Activated naive CD8-positive, alpha-beta T cell treated with anti-CD3 and anti-CD28 coated beads, Interleukin-2, amount 10 ng/mL, durations not matched to agents 7 days and 5 days (primary cell): ENCODE measurements around the gene CYFIP1. TPM values are rescaled to one million over a fixed set of nuclear protein-coding genes. Genes with fewer than 3 reads are reported as not detected.

Experiments used
- ATAC-seq: fragments of 150-1000 bp; cut with Tn5 transposase; one replicate; pipeline ENCODE4 v1.10.0; 2021; ENCODE audit warnings: low read depth, moderate library complexity
- POLR2A ChIA-PET: fragments of 350-600 bp; sonication (Branson Sonifier 250); formaldehyde crosslinking; loops from one replicate; lab custom pipeline; 2021; ENCODE audit warnings: antibody characterized with exemption; lab: Charles Lee
- DNase-seq: peaks from one replicate; pipeline ENCODE4 v3.0.0; 2021
- H3K27ac Mint-ChIP-seq: one replicate; pipeline ENCODE4 v1.8.0; 2022; ENCODE audit warnings: mild to moderate bottlenecking, mixed read lengths
- H3K27me3 Mint-ChIP-seq: one replicate; pipeline ENCODE4 v1.8.0; 2022; ENCODE audit warnings: mild to moderate bottlenecking, moderate library complexity, mixed read lengths
- H3K36me3 Mint-ChIP-seq: one replicate; pipeline ENCODE4 v1.8.0; 2021; ENCODE audit warnings: mild to moderate bottlenecking, mixed read lengths
- H3K4me1 Mint-ChIP-seq: one replicate; pipeline ENCODE4 v1.8.0; 2021; ENCODE audit warnings: mixed read lengths
- H3K4me3 Mint-ChIP-seq: one replicate; pipeline ENCODE4 v1.8.0; 2022; ENCODE audit warnings: mild to moderate bottlenecking, moderate library complexity, mixed read lengths
- H3K9me3 Mint-ChIP-seq: one replicate; pipeline ENCODE4 v1.8.0; 2021; ENCODE audit warnings: mixed read lengths
- total RNA-seq, 2 experiments: library from RNA; stranded (reverse); gene quantifications; one replicate each; pipeline ENCODE4 v1.2.3, GENCODE V29; 2021

The CYFIP1 gene
- total RNA-seq, 2 experiments from 2014 or later = 12.6 to 12.7 TPM

DNA sequence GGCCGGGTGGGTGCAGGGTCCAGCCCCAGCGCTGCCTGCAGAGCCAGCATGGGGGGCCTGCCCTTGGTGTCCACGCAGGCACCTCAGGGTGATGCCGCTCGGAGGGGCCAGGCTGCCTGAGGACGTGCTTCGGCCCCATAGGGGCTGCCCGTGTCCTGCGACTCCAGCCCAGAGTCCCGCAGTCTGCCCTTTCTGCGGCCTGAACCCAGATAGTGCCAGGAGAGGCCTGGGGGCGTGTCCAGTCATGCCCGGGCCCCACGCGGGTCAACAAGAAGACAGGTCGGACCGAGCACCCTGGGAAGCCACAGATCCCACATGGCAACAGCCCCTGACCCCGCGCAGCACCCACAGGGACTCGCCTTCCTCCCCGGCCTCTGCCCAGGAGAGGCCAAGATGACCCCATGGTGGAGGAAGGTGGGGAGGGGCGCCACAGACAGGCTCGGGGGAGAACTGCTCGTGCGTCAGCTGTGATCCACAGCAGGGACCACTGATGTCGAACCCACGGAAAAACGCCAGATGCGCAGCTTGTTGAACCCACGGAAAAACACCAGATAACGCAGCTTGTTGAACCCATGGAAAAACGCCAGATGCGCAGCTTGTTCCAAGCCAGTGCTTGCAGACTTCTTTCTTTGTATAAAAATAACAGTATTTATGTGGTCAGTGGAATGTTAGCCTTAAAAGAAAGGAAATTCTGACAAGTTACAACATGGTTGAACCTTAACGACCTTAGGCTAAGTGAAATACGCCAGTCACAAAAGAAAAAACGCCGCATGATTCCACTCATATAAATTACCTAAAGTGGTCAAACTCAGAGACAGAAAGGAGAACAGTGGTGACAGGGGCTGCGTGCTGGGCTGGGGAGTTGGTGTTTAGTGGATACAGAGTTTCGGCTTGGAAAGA lies 28.5 kb downstream of the CYFIP1 start:
- POLR2A ChIA-PET = no interaction called here
- Mint-ChIP-seq H3K4me1 (peaks cover 10% of the 10 kb centered on the region), H3K27ac (no peak overlapping the region), H3K36me3 (no peaks in the 10 kb centered on the region), H3K9me3 (no peaks in the 10 kb centered on the region), H3K4me3 (no peak overlapping the region), H3K27me3 (peaks cover 8% of the 10 kb centered on the region)
- DNase-seq = no peak
- ATAC-seq = no peak

DNA sequence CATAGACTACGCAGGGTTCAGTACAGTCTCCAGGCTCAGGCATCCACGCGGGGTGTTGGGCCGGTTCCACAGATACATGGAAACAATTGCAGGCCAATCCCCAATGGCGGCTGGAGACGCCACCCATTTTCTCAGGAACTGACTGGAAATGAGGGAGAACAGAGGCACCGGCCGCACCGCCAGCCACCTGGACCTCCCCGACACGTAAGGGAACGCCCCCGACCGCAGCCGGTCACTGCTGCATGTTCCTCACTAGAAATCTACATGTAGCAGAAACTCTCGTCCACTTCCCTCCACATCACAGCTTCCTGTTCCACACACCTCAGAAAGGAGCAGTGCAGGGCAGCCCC lies 29.2 kb downstream of the CYFIP1 start:
- H3K4me1 Mint-ChIP-seq = peaks cover 10% of the 10 kb centered on the region
- no peaks in the 10 kb centered on the region for H3K9me3 Mint-ChIP-seq
- peaks cover 8% of the 10 kb centered on the region for H3K27me3 Mint-ChIP-seq
- DNase-seq (no peak), ATAC-seq (no peak)
- H3K27ac Mint-ChIP-seq = no peak overlapping the region
- no peaks in the 10 kb centered on the region for H3K36me3 Mint-ChIP-seq
- no peak overlapping the region for H3K4me3 Mint-ChIP-seq
- POLR2A ChIA-PET = no interaction called here

- DNase-seq (no peak), ATAC-seq (no peak)
- H3K4me1 Mint-ChIP-seq = peaks cover 10% of the 10 kb centered on the region
- H3K27ac Mint-ChIP-seq = no peak overlapping the region
- peaks cover 8% of the 10 kb centered on the region for H3K27me3 Mint-ChIP-seq
- no peaks in the 10 kb centered on the region for H3K36me3 Mint-ChIP-seq
- H3K9me3 Mint-ChIP-seq = no peaks in the 10 kb centered on the region
- POLR2A ChIA-PET = no interaction called here
- no peak overlapping the region for H3K4me3 Mint-ChIP-seq
These were observed 29.7 kb downstream of the CYFIP1 start for GRCh38 chr15:22950256-22950990.

GRCh38 chr15:22949074-22949547 lies 31.1 kb downstream of the CYFIP1 start:
- ATAC-seq (no peak), DNase-seq (no peak)
- no peaks in the 10 kb centered on the region for H3K36me3 Mint-ChIP-seq
- peaks cover 8% of the 10 kb centered on the region for H3K27me3 Mint-ChIP-seq
- POLR2A ChIA-PET = no interaction called here
- peaks cover 10% of the 10 kb centered on the region for H3K4me1 Mint-ChIP-seq
- H3K9me3 Mint-ChIP-seq = no peaks in the 10 kb centered on the region
- peak overlapping the region; percentile 18 for H3K4me3 Mint-ChIP-seq
- no peak overlapping the region for H3K27ac Mint-ChIP-seq

DNA sequence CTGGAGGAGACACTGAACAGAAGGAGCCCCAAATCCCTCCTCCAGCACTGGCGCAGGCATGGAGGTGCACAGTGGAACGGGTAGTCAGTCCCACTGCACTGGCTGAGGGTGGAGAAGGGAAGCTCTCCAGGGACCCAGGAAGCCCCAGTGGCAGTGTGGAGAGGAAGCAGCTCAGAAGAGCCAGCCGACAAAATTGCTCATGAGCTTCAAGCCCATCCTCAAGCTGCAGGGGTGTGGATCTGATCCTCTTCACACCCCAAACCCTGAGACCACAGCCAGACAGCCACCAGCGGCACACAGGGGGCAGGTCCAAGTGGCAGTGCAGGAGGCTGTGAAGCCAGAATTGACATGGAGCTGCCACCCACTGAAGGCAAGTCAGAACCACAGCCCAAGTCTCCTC lies 32.1 kb downstream of the CYFIP1 start:
- no peaks in the 10 kb centered on the region for H3K9me3 Mint-ChIP-seq
- H3K4me3 Mint-ChIP-seq = no peak overlapping the region
- ATAC-seq (no peak), DNase-seq (no peak)
- H3K36me3 Mint-ChIP-seq = no peaks in the 10 kb centered on the region
- H3K27ac Mint-ChIP-seq = no peak overlapping the region
- POLR2A ChIA-PET = no interaction called here
- H3K27me3 Mint-ChIP-seq = peaks cover 8% of the 10 kb centered on the region
- peaks cover 10% of the 10 kb centered on the region for H3K4me1 Mint-ChIP-seq

DNA sequence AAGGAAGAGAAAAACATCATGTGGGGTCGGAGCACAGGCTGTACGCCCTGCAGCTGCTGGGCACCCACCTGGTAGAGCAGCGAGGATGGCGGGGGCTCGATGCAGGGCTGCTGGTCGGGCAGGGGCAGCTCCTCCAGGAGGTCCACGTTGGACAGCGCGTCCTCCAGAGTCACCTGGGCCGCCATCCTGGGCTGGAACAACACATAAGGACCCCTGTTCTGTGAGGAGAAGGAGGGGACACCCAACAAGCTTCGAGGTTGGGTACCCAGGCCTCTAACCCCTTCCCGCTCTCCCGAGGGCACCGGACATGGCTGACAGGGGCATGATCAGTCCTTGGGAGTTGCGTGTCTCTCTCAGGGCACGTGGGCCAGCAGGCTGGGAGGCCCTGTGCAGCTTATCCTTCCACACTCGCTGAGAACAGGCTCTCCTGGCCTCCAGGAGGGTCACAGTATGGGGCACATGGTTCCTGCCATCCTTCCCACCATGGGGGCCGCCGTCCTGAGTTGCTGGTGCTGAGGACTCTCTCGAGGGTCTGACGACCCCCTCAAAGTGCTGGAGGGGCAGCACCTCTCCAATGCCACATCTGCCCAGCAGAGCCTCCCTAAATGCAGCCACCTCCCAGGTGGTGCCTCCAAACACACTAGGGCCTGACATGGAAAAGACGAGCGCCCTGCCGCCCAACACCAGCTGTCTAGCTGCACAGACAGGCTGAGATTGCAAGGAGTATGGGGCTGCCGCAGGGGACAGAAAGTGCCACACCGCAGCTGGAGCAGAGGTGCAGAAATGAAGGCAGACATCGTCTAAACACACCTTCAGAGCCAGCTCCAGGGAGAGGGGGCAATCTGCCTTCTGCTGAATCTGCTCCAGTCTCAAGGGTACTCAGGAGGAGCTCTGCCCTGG lies 32.8 kb downstream of the CYFIP1 start:
- ATAC-seq (no peak), DNase-seq (no peak)
- POLR2A ChIA-PET = no interaction called here
- peaks cover 8% of the 10 kb centered on the region for H3K27me3 Mint-ChIP-seq
- no peak overlapping the region for H3K27ac Mint-ChIP-seq
- peaks cover 10% of the 10 kb centered on the region for H3K4me1 Mint-ChIP-seq
- no peaks in the 10 kb centered on the region for H3K36me3 Mint-ChIP-seq
- H3K9me3 Mint-ChIP-seq = no peaks in the 10 kb centered on the region
- no peak overlapping the region for H3K4me3 Mint-ChIP-seq

GRCh38 chr15:22945071-22945470 lies 35.1 kb downstream of the CYFIP1 start:
- Mint-ChIP-seq H3K27ac (no peak overlapping the region), H3K9me3 (no peaks in the 10 kb centered on the region), H3K4me3 (no peak overlapping the region), H3K4me1 (peaks cover 9% of the 10 kb centered on the region), H3K36me3 (no peaks in the 10 kb centered on the region), H3K27me3 (peaks cover 8% of the 10 kb centered on the region)
- no peak for ATAC-seq
- POLR2A ChIA-PET = no interaction called here
- DNase-seq = no peak

- POLR2A ChIA-PET = no interaction called here
- peaks cover 8% of the 10 kb centered on the region for H3K27me3 Mint-ChIP-seq
- peaks cover 8% of the 10 kb centered on the region for H3K4me1 Mint-ChIP-seq
- no peak overlapping the region for H3K4me3 Mint-ChIP-seq
- H3K27ac Mint-ChIP-seq = no peak overlapping the region
- ATAC-seq = no peak
- DNase-seq = no peak
- no peaks in the 10 kb centered on the region for H3K9me3 Mint-ChIP-seq
- H3K36me3 Mint-ChIP-seq = no peaks in the 10 kb centered on the region
These were observed 35.5 kb downstream of the CYFIP1 start for GRCh38 chr15:22944651-22945050.

GRCh38 chr15:22942877-22943276 lies 37.3 kb downstream of the CYFIP1 start:
- Mint-ChIP-seq H3K27me3 (no peaks in the 10 kb centered on the region), H3K27ac (no peak overlapping the region), H3K9me3 (no peaks in the 10 kb centered on the region), H3K36me3 (no peaks in the 10 kb centered on the region), H3K4me1 (no peaks in the 10 kb centered on the region), H3K4me3 (no peak overlapping the region)
- POLR2A ChIA-PET = no interaction called here
- ATAC-seq (no peak), DNase-seq (no peak)

GRCh38 chr15:22942306-22942855 lies 37.8 kb downstream of the CYFIP1 start:
- Mint-ChIP-seq H3K4me3 (no peak overlapping the region), H3K9me3 (no peaks in the 10 kb centered on the region), H3K4me1 (no peaks in the 10 kb centered on the region), H3K27ac (no peak overlapping the region), H3K27me3 (no peaks in the 10 kb centered on the region), H3K36me3 (no peaks in the 10 kb centered on the region)
- ATAC-seq (no peak), DNase-seq (no peak)
- POLR2A ChIA-PET = no interaction called here

DNA sequence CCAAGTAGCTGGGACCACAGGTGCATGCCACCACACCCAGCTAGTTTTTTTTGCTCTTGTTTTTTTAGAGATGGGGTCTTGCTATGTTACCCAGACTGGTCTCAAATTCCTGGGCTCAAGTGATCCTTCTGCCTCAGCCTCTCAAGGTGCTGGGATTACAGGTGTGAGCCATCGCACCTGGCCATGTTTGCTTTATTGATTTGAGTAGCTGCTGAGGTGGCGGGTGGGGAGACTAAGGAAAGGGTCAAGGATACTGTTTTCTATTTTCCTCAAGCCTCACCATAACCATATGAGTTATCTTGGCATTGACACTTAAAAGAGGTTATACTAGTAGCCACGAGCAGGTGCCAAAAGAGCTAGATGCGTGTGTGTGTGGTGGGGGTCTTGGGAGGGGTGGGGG lies 39.0 kb downstream of the CYFIP1 start:
- no peaks in the 10 kb centered on the region for H3K36me3 Mint-ChIP-seq
- no peaks in the 10 kb centered on the region for H3K4me1 Mint-ChIP-seq
- no peak overlapping the region for H3K27ac Mint-ChIP-seq
- ATAC-seq (no peak), DNase-seq (no peak)
- no peaks in the 10 kb centered on the region for H3K27me3 Mint-ChIP-seq
- H3K4me3 Mint-ChIP-seq = no peak overlapping the region
- H3K9me3 Mint-ChIP-seq = no peaks in the 10 kb centered on the region
- POLR2A ChIA-PET = no interaction called here

DNA sequence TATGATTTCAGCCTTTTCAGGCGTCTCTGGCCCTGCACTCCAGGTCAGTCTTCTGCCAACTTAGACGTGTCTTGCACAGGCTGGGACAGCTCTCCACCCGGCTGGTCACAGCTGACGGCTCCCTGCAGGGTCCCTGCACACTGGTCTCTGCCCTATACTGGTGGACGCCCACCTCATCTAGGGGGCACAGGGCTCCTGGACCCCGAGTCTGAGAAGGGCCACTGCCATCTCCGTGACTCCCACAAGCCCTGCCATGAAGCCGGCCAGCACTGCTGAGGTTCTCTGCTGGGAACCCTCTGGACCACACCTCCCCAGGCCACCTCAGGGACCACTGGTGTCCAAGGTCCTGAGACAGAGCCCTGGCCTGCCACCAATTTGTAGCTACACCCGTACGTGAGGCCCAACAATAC lies 40.5 kb downstream of the CYFIP1 start:
- ATAC-seq = no peak

DNA sequence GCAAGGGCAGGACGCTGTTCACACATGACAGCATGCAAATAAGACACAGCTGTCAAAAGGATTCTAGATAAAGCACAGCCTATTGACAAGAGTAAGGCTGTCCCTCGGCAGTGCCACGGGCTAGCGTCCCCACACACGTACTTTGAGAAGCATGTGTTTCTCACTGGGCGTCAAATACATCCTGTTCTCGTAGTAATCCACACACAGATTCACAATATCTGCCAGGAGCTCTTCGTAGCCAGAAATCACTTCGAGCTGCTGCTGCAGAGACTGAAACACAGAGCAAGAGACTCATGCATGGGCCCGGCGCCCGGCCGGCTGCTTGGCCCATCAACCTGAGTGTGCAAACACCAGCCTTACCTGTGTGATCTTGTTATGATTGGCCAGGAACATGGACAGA lies 41.1 kb downstream of the CYFIP1 start:
- Mint-ChIP-seq H3K4me3 (no peak overlapping the region), H3K4me1 (no peaks in the 10 kb centered on the region), H3K9me3 (no peaks in the 10 kb centered on the region), H3K36me3 (no peaks in the 10 kb centered on the region), H3K27ac (no peak overlapping the region), H3K27me3 (no peaks in the 10 kb centered on the region)
- ATAC-seq = no peak
- no peak for DNase-seq
- POLR2A ChIA-PET = no interaction called here

More for the DNA sequence above, 40.5 kb downstream of the CYFIP1 start:
- no peak for DNase-seq
- H3K4me3 Mint-ChIP-seq = no peak overlapping the region
- no peaks in the 10 kb centered on the region for H3K9me3 Mint-ChIP-seq
- no peaks in the 10 kb centered on the region for H3K4me1 Mint-ChIP-seq
- H3K36me3 Mint-ChIP-seq = no peaks in the 10 kb centered on the region
- no peak overlapping the region for H3K27ac Mint-ChIP-seq
- POLR2A ChIA-PET = no interaction called here
- H3K27me3 Mint-ChIP-seq = no peaks in the 10 kb centered on the region
